ENCODE measurements around the gene INPP5D.

- TF ChIP-seq CTCF (conservative IDR thresholded peaks at IDR 0.05; ENCODE audit: low read depth, low read length) (no peak), EZH2 (IDR thresholded peaks at IDR 0.05; ENCODE audit: borderline replicate concordance, low read depth, low read length, poor library complexity, severe bottlenecking) (no peak)
Observed at GRCh38 chr2:233199870-233200269, 139.7 kb downstream of the INPP5D start.

Measured in A673 (cell line).